Neural cell (in vitro differentiated cells): Measurements from ENCODE around the gene SNX2. TPM values are rescaled to one million over a fixed set of nuclear protein-coding genes. Genes with fewer than 3 reads are reported as not detected.

Experiments used
- H2AFZ ChIP-seq: fragments of 200-600, 300-800 bp; sonication (generic), shearing (Covaris generic); 2 replicates; pipeline ENCODE4 v1.6.0; 2014; ENCODE audit warnings: low read depth, mild to moderate bottlenecking, antibody characterized with exemption, low read length, moderate library complexity
- H3F3A ChIP-seq: fragments of 200-600 bp; shearing (Covaris generic); 2 replicates; pipeline ENCODE4 v1.6.1; 2016; ENCODE audit warnings: mild to moderate bottlenecking, moderate library complexity, mixed read lengths, antibody characterized with exemption, low read length; ENCODE audit not compliant: insufficient read depth, poor library complexity, severe bottlenecking
- H3K27ac ChIP-seq: fragments of 200-600, 300-800 bp; sonication (generic), shearing (Covaris generic); 2 replicates; pipeline ENCODE4 v1.5.1; 2014; ENCODE audit warnings: mild to moderate bottlenecking, low read length, moderate library complexity
- H3K27me3 ChIP-seq: fragments of 300-800, 200-600 bp; sonication (generic), shearing (Covaris generic); 2 replicates; pipeline ENCODE4 v1.6.0; 2014; ENCODE audit warnings: mild to moderate bottlenecking, low read depth, low read length, moderate library complexity; ENCODE audit not compliant: insufficient read depth
- H3K36me3 ChIP-seq: fragments of 300-800, 200-600 bp; sonication (generic), shearing (Covaris generic); 2 replicates; pipeline ENCODE4 v1.5.1; 2014; ENCODE audit warnings: mild to moderate bottlenecking, antibody characterized with exemption, low read length, moderate library complexity; ENCODE audit not compliant: insufficient read depth
- H3K4me2 ChIP-seq: fragments of 300-800, 200-600 bp; sonication (generic), shearing (Covaris generic); 2 replicates; pipeline ENCODE4 v1.6.0; 2014; ENCODE audit warnings: mild to moderate bottlenecking, low read length
- H3K4me3 ChIP-seq: fragments of 300-800, 200-600 bp; sonication (generic), shearing (Covaris generic); 2 replicates; pipeline ENCODE4 v1.5.1; 2014; ENCODE audit warnings: mild to moderate bottlenecking, low read length, moderate library complexity
- H3K79me2 ChIP-seq: fragments of 200-600 bp; shearing (Covaris generic); replicated peaks from 2 replicates; pipeline ENCODE4 v1.6.0; 2014; ENCODE audit warnings: mild to moderate bottlenecking, low read length, moderate library complexity; ENCODE audit not compliant: insufficient read depth
- H3K9ac ChIP-seq: fragments of 300-800, 200-600 bp; sonication (generic), shearing (Covaris generic); 2 replicates; pipeline ENCODE4 v1.6.1; 2016; ENCODE audit warnings: mild to moderate bottlenecking, low read length, mixed read lengths
- H3K9me2 ChIP-seq: fragments of 200-600 bp; shearing (Covaris generic); 2 replicates; pipeline ENCODE4 v1.6.1; 2016; ENCODE audit warnings: mild to moderate bottlenecking, low read length, mixed read lengths; ENCODE audit not compliant: insufficient read depth
- H3K9me3 ChIP-seq: fragments of 200-600, 300-800 bp; sonication (generic), shearing (Covaris generic); 2 replicates; pipeline ENCODE4 v1.6.1; 2016; ENCODE audit warnings: mild to moderate bottlenecking, mixed run types, low read length, moderate library complexity, mixed read lengths
- H4K20me1 ChIP-seq: fragments of 200-600 bp; shearing (Covaris generic); 2 replicates; pipeline ENCODE4 v1.6.1; 2016; ENCODE audit warnings: mild to moderate bottlenecking, mixed run types; ENCODE audit not compliant: insufficient read depth
- EP300 ChIP-seq: fragments of 450-650 bp; conservative IDR thresholded peaks from 2 replicates; pipeline ENCODE4 v1.6.1; 2014; ENCODE audit warnings: antibody characterized with exemption, mild to moderate bottlenecking, moderate library complexity; ENCODE audit not compliant: poor library complexity, severe bottlenecking
- EZH2 ChIP-seq: fragments of 200-600, 300-800 bp; shearing (Covaris generic), sonication (generic); IDR thresholded peaks from 2 replicates; pipeline ENCODE4 v1.6.1; 2014; ENCODE audit warnings: antibody characterized with exemption, low read length, borderline replicate concordance, mild to moderate bottlenecking; ENCODE audit not compliant: insufficient read depth, poor library complexity, severe bottlenecking
- MXI1 ChIP-seq: fragments of 450-650 bp; conservative IDR thresholded peaks from 2 replicates; pipeline ENCODE4 v1.6.1; 2014; ENCODE audit warnings: antibody characterized with exemption, mild to moderate bottlenecking; ENCODE audit not compliant: poor library complexity, severe bottlenecking
- POLR2AphosphoS5 ChIP-seq: IDR thresholded peaks from 2 replicates; pipeline ENCODE4 v1.6.1; 2012
- RAD21 ChIP-seq: fragments of 450-650 bp; conservative IDR thresholded peaks from 2 replicates; pipeline ENCODE4 v1.6.1; 2014; ENCODE audit warnings: antibody characterized with exemption, mild to moderate bottlenecking, moderate library complexity
- SMC3 ChIP-seq: fragments of 450-650 bp; conservative IDR thresholded peaks from 2 replicates; pipeline ENCODE4 v1.6.1; 2014; ENCODE audit warnings: antibody characterized with exemption, mild to moderate bottlenecking, moderate library complexity; ENCODE audit not compliant: poor library complexity
- TAF1 ChIP-seq: IDR thresholded peaks from 2 replicates; pipeline ENCODE4 v1.6.1; 2012; ENCODE audit warnings: low read depth
- polyA plus RNA-seq: library from polyadenylated mRNA; depleted of rRNA; stranded (reverse); fragments of >200 nt; gene quantifications from 2 replicates; pipeline ENCODE4 v1.2.3, GENCODE V29; 2014
- TF ChIP-seq, protein P1 (sequence below): fragments of 450-650 bp; IDR thresholded peaks from 2 replicates; pipeline ENCODE4 v1.5.1; 2014; ENCODE audit warnings: antibody characterized with exemption, mild to moderate bottlenecking, moderate library complexity; ENCODE audit not compliant: poor library complexity, severe bottlenecking
- TF ChIP-seq, protein P2 (sequence below): IDR thresholded peaks from 2 replicates; pipeline ENCODE4 v1.6.1; 2012; ENCODE audit warnings: borderline replicate concordance

The SNX2 gene
- polyA plus RNA-seq, 1 donor from 2014 or later, result 36.1 TPM

DNA sequence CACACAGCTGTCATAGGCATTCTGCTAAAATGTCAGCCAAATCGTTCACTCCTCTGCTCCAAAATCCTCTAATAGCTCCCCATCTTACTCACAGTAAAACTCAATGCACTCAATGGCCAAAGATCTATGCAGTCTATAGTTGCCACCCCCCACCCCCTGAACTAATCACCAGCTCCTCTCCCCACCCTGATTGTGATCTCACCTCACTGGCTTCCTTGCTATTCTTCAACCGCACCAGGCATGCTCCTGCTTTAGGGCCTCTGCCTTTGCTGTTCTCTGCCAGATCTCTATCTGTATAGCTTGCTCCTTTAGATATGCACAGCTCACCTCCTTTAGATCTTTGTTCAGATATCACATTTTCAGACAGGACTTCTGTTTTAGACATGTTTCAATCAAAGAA is 33.2 kb upstream of the SNX2 start:
- Histone ChIP-seq H3K9ac (no peak overlapping the region), H3K79me2 (no peaks in the 10 kb centered on the region), H4K20me1 (no peaks in the 10 kb centered on the region), H3K4me3 (no peak overlapping the region), H3K27me3 (no peaks in the 10 kb centered on the region), H3K36me3 (no peaks in the 10 kb centered on the region), H3K9me2 (no peaks in the 10 kb centered on the region), H3K4me2 (no peak overlapping the region), H2AFZ (no peak overlapping the region), H3F3A (no peaks in the 10 kb centered on the region), H3K9me3 (no peaks in the 10 kb centered on the region), H3K27ac (no peak overlapping the region)
- TF ChIP-seq, protein P1, sequence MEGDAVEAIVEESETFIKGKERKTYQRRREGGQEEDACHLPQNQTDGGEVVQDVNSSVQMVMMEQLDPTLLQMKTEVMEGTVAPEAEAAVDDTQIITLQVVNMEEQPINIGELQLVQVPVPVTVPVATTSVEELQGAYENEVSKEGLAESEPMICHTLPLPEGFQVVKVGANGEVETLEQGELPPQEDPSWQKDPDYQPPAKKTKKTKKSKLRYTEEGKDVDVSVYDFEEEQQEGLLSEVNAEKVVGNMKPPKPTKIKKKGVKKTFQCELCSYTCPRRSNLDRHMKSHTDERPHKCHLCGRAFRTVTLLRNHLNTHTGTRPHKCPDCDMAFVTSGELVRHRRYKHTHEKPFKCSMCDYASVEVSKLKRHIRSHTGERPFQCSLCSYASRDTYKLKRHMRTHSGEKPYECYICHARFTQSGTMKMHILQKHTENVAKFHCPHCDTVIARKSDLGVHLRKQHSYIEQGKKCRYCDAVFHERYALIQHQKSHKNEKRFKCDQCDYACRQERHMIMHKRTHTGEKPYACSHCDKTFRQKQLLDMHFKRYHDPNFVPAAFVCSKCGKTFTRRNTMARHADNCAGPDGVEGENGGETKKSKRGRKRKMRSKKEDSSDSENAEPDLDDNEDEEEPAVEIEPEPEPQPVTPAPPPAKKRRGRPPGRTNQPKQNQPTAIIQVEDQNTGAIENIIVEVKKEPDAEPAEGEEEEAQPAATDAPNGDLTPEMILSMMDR, result no peak

DNA sequence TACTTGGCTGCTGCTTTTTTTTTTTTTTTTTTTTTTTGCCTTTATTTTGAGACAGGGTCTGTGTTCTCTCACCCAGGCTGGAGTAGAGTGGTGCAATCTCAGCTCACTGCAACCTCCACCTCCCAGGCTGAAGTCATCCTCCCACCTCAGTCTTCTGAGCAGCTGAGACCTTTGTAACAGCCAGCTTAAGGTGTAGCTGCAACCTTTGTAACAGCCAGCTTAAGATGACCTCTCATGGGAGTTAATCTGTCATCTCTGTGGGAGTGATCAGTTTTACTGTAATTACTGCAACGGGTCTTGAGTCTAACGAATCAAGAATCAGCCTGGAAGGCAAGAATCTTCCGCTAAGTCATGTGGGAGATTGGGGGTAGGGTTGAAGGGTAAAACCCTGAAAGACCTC is 31.6 kb upstream of the SNX2 start:
- Histone ChIP-seq H3K36me3 (no peaks in the 10 kb centered on the region), H3K9ac (no peak overlapping the region), H3F3A (no peaks in the 10 kb centered on the region), H4K20me1 (no peaks in the 10 kb centered on the region), H3K4me3 (no peak overlapping the region), H3K79me2 (no peaks in the 10 kb centered on the region), H2AFZ (no peak overlapping the region), H3K4me2 (no peak overlapping the region), H3K27me3 (no peaks in the 10 kb centered on the region), H3K9me2 (no peaks in the 10 kb centered on the region), H3K9me3 (no peaks in the 10 kb centered on the region), H3K27ac (no peak overlapping the region)
- TF ChIP-seq EP300, result no peak
- TF ChIP-seq RAD21, result no peak
- no peak for TF ChIP-seq SMC3
- no peak for TF ChIP-seq MXI1
- TF ChIP-seq POLR2AphosphoS5, result no peak

DNA sequence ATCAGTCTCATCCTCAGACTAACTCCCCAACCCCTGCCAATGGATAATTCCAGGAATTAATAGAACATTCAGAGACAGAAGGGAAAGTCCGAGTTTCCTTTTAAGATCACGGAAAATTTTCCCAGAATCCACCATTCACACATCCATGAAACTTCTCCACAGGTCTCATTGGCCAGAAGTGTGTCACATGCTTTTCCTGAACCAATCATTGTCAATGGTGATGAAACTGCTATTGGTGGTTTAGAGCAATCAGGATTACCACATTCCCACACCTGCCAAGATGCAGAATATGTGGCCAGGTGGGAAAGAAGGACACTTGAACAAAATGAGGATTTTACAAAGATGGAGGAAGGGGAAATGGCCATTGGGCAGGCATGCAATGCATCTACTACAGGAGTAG is 29.3 kb upstream of the SNX2 start:
- no peaks in the 10 kb centered on the region for H3K79me2 ChIP-seq
- H4K20me1 ChIP-seq, result no peaks in the 10 kb centered on the region
- no peaks in the 10 kb centered on the region for H3K27me3 ChIP-seq
- no peak overlapping the region for H2AFZ ChIP-seq
- H3K27ac ChIP-seq, result no peak overlapping the region
- H3K4me2 ChIP-seq, result no peak overlapping the region
- no peak overlapping the region for H3K4me3 ChIP-seq
- no peak overlapping the region for H3K9ac ChIP-seq
- no peaks in the 10 kb centered on the region for H3K36me3 ChIP-seq
- TF ChIP-seq EP300, result no peak
- TF ChIP-seq TAF1, result no peak
- TF ChIP-seq, protein P1, result no peak
- no peak for TF ChIP-seq SMC3
- TF ChIP-seq, protein P2, sequence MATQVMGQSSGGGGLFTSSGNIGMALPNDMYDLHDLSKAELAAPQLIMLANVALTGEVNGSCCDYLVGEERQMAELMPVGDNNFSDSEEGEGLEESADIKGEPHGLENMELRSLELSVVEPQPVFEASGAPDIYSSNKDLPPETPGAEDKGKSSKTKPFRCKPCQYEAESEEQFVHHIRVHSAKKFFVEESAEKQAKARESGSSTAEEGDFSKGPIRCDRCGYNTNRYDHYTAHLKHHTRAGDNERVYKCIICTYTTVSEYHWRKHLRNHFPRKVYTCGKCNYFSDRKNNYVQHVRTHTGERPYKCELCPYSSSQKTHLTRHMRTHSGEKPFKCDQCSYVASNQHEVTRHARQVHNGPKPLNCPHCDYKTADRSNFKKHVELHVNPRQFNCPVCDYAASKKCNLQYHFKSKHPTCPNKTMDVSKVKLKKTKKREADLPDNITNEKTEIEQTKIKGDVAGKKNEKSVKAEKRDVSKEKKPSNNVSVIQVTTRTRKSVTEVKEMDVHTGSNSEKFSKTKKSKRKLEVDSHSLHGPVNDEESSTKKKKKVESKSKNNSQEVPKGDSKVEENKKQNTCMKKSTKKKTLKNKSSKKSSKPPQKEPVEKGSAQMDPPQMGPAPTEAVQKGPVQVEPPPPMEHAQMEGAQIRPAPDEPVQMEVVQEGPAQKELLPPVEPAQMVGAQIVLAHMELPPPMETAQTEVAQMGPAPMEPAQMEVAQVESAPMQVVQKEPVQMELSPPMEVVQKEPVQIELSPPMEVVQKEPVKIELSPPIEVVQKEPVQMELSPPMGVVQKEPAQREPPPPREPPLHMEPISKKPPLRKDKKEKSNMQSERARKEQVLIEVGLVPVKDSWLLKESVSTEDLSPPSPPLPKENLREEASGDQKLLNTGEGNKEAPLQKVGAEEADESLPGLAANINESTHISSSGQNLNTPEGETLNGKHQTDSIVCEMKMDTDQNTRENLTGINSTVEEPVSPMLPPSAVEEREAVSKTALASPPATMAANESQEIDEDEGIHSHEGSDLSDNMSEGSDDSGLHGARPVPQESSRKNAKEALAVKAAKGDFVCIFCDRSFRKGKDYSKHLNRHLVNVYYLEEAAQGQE, result no peak
- TF ChIP-seq EZH2, result no peak
- no peak for TF ChIP-seq MXI1
- no peak for TF ChIP-seq POLR2AphosphoS5
- no peaks in the 10 kb centered on the region for H3K9me2 ChIP-seq
- H3K9me3 ChIP-seq, result no peaks in the 10 kb centered on the region
- no peaks in the 10 kb centered on the region for H3F3A ChIP-seq
